Fibroblast of lung (primary cell): ENCODE measurements around the gene PRM1. TPM values are rescaled to one million over a fixed set of nuclear protein-coding genes. Genes with fewer than 3 reads are reported as not detected.

Experiments
- DNase-seq, 2 donors: peaks; one replicate each; pipeline versions ENCODE4 v3.0.0 to v3.0.0-alpha.2; 2010; ENCODE audit warnings: low read depth in 2 of 2
- H2AFZ ChIP-seq: 2 replicates; pipeline ENCODE4 v1.5.1; 2012; ENCODE audit warnings: low read length, control low read depth, inconsistent platforms
- H3K27ac ChIP-seq: 2 replicates; pipeline ENCODE4 v1.5.1; 2011; ENCODE audit warnings: low read length, control low read depth; ENCODE audit not compliant: insufficient read depth
- H3K27me3 ChIP-seq: 2 replicates; pipeline ENCODE4 v1.5.1; 2011; ENCODE audit warnings: mild to moderate bottlenecking, low read length; ENCODE audit not compliant: control insufficient read depth, insufficient read depth
- H3K36me3 ChIP-seq: 2 replicates; pipeline ENCODE4 v1.5.1; 2011; ENCODE audit warnings: low read length; ENCODE audit not compliant: control insufficient read depth, insufficient read depth
- H3K4me1 ChIP-seq: 2 replicates; pipeline ENCODE4 v1.5.1; 2011; ENCODE audit warnings: low read length; ENCODE audit not compliant: control insufficient read depth, insufficient read depth; ENCODE audit errors: extremely low read depth
- H3K4me2 ChIP-seq: 2 replicates; pipeline ENCODE4 v1.5.1; 2011; ENCODE audit warnings: low read length, control low read depth; ENCODE audit not compliant: insufficient read depth; ENCODE audit errors: extremely low read depth
- H3K4me3 ChIP-seq, 4 experiments: fragments of 200-600 bp in 1 of 4; sonication (generic) in 1 of 4; replicated peaks in 1 of 4; 2 replicates each; pipeline ENCODE4 v1.5.1; 2011 to 2016; ENCODE audit warnings: low read length in 4 of 4, low read depth in 3 of 4, mild to moderate bottlenecking in 3 of 4, control low read depth in 2 of 4, inconsistent platforms in 1 of 4, mixed read lengths in 1 of 4; ENCODE audit not compliant: insufficient read depth in 1 of 4; ENCODE audit errors: control extremely low read depth in 1 of 4
- H3K79me2 ChIP-seq: 2 replicates; pipeline ENCODE4 v1.5.1; 2012; ENCODE audit warnings: mild to moderate bottlenecking, low read length, inconsistent platforms; ENCODE audit not compliant: control insufficient read depth, insufficient read depth
- H3K9ac ChIP-seq: 2 replicates; pipeline ENCODE4 v1.5.1; 2011; ENCODE audit warnings: mild to moderate bottlenecking, low read length, control low read depth; ENCODE audit not compliant: insufficient read depth
- H3K9me3 ChIP-seq: 2 replicates; pipeline ENCODE4 v1.5.1; 2012; ENCODE audit warnings: low read depth, low read length; ENCODE audit not compliant: control insufficient read depth, insufficient read depth
- H4K20me1 ChIP-seq: 2 replicates; pipeline ENCODE4 v1.5.1; 2011; ENCODE audit warnings: low read length; ENCODE audit not compliant: control insufficient read depth, insufficient read depth; ENCODE audit errors: extremely low read depth
- EZH2 ChIP-seq: IDR thresholded peaks from 2 replicates; pipeline ENCODE4 v1.5.1; 2012; ENCODE audit warnings: low read length, control low read depth, mild to moderate bottlenecking; ENCODE audit errors: missing control alignments
- polyA plus RNA-seq, 2 donors: library from polyadenylated mRNA; depleted of rRNA in 1 of 2; stranded (reverse) in 1 of 2; unstranded in 1 of 2; fragments of >200 nt; gene quantifications; 2 replicates each; pipeline ENCODE4 v1.2.1, GENCODE V29; 2011 to 2012; ENCODE audit warnings: missing spikeins in 1 of 2
- total RNA-seq: library from RNA; depleted of rRNA; stranded (reverse); fragments of >200 nt; gene quantifications from 2 replicates; pipeline ENCODE4 v1.2.1, GENCODE V29; 2014
- TF ChIP-seq, protein P1 (sequence below), 2 donors: IDR thresholded peaks in 1 of 2; conservative IDR thresholded peaks in 1 of 2; 1 replicate in 1 of 2; 2 replicates in 1 of 2; pipeline ENCODE4 v1.5.1; 2011 to 2012; ENCODE audit warnings: low read length in 2 of 2, control low read depth in 1 of 2, inconsistent platforms in 1 of 2, low read depth in 1 of 2, mild to moderate bottlenecking in 1 of 2

The PRM1 gene
- total and polyA plus RNA-seq, 2 donors (not counting 1 experiment from before 2014, with no cell fraction given) = not detected

DNA sequence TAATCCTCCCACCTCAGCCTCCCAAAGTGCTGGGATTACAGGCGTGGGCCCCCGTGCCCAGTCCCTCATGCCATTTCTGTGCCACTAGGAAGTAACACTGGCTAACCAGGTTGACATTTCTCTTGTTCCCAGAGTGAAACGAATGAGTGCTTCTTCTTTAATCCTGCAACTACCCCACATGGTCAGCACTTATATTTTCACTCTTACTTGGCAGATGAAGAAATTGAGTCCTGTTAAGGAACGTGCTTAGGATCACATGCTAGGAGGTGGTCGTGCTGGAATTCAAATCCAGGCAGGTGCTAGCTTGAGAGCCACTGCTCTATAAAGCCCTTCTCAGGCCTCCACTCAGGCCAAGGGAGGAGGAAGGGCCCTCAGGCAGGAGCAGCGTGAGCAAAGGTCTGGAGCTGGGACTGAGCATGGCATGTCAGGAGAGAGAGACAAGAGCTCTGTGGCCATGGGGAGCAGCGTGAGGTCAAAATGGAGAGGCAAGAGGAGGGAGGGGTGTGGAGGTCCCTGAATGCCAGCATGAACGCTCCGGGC lies 45.7 kb upstream of the PRM1 start:
- no peak overlapping the region for H2AFZ ChIP-seq
- no peak overlapping the region for H3K9ac ChIP-seq
- H3K4me2 ChIP-seq = no peak overlapping the region
- peaks cover 18% of the 10 kb centered on the region for H3K4me1 ChIP-seq
- H3K36me3 ChIP-seq = no peaks in the 10 kb centered on the region
- TF ChIP-seq, protein P1, sequence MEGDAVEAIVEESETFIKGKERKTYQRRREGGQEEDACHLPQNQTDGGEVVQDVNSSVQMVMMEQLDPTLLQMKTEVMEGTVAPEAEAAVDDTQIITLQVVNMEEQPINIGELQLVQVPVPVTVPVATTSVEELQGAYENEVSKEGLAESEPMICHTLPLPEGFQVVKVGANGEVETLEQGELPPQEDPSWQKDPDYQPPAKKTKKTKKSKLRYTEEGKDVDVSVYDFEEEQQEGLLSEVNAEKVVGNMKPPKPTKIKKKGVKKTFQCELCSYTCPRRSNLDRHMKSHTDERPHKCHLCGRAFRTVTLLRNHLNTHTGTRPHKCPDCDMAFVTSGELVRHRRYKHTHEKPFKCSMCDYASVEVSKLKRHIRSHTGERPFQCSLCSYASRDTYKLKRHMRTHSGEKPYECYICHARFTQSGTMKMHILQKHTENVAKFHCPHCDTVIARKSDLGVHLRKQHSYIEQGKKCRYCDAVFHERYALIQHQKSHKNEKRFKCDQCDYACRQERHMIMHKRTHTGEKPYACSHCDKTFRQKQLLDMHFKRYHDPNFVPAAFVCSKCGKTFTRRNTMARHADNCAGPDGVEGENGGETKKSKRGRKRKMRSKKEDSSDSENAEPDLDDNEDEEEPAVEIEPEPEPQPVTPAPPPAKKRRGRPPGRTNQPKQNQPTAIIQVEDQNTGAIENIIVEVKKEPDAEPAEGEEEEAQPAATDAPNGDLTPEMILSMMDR (conservative IDR thresholded peaks at IDR 0.05 in 1 of 2, IDR thresholded peaks at IDR 0.05 in 1 of 2; ENCODE audit: low read depth in 1 of 2, low read length in 2 of 2) = no peak
- no peak for TF ChIP-seq EZH2
- H3K27ac ChIP-seq = no peak overlapping the region
- no peaks in the 10 kb centered on the region for H3K79me2 ChIP-seq
- no peak for DNase-seq
- no peak overlapping the region for H3K4me3 ChIP-seq
- no peaks in the 10 kb centered on the region for H4K20me1 ChIP-seq
- H3K27me3 ChIP-seq = no peaks in the 10 kb centered on the region
- no peaks in the 10 kb centered on the region for H3K9me3 ChIP-seq

- Histone ChIP-seq H3K4me2 (no peak overlapping the region), H3K9ac (no peak overlapping the region), H3K27ac (no peak overlapping the region), H3K27me3 (no peaks in the 10 kb centered on the region), H3K79me2 (no peaks in the 10 kb centered on the region), H3K36me3 (no peaks in the 10 kb centered on the region), H3K4me1 (peaks cover 18% of the 10 kb centered on the region), H3K4me3 (no peak overlapping the region), H4K20me1 (no peaks in the 10 kb centered on the region), H2AFZ (no peak overlapping the region), H3K9me3 (no peaks in the 10 kb centered on the region)
- no peak for DNase-seq
- TF ChIP-seq EZH2 = no peak
- TF ChIP-seq, protein P1 (conservative IDR thresholded peaks at IDR 0.05 in 1 of 2, IDR thresholded peaks at IDR 0.05 in 1 of 2; ENCODE audit: low read depth in 1 of 2, low read length in 2 of 2) = no peak
Measured at GRCh38 chr16:11326084-11326736, 45.1 kb upstream of the PRM1 start.

- Histone ChIP-seq H3K4me2 (no peak overlapping the region), H3K9ac (no peak overlapping the region), H3K4me3 (no peak overlapping the region), H3K79me2 (no peaks in the 10 kb centered on the region), H3K4me1 (peaks cover 17% of the 10 kb centered on the region), H3K36me3 (no peaks in the 10 kb centered on the region), H4K20me1 (no peaks in the 10 kb centered on the region), H3K27ac (no peak overlapping the region), H3K27me3 (no peaks in the 10 kb centered on the region), H2AFZ (no peak overlapping the region), H3K9me3 (no peaks in the 10 kb centered on the region)
- TF ChIP-seq, protein P1 (conservative IDR thresholded peaks at IDR 0.05 in 1 of 2, IDR thresholded peaks at IDR 0.05 in 1 of 2; ENCODE audit: low read depth in 1 of 2, low read length in 2 of 2) = no peak
- TF ChIP-seq EZH2 = no peak
- DNase-seq = no peak
Measured at GRCh38 chr16:11325404-11326083, 44.4 kb upstream of the PRM1 start.
